Measurements from ENCODE around the gene IER3.

IER3 gene, protein sequence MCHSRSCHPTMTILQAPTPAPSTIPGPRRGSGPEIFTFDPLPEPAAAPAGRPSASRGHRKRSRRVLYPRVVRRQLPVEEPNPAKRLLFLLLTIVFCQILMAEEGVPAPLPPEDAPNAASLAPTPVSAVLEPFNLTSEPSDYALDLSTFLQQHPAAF

DNA sequence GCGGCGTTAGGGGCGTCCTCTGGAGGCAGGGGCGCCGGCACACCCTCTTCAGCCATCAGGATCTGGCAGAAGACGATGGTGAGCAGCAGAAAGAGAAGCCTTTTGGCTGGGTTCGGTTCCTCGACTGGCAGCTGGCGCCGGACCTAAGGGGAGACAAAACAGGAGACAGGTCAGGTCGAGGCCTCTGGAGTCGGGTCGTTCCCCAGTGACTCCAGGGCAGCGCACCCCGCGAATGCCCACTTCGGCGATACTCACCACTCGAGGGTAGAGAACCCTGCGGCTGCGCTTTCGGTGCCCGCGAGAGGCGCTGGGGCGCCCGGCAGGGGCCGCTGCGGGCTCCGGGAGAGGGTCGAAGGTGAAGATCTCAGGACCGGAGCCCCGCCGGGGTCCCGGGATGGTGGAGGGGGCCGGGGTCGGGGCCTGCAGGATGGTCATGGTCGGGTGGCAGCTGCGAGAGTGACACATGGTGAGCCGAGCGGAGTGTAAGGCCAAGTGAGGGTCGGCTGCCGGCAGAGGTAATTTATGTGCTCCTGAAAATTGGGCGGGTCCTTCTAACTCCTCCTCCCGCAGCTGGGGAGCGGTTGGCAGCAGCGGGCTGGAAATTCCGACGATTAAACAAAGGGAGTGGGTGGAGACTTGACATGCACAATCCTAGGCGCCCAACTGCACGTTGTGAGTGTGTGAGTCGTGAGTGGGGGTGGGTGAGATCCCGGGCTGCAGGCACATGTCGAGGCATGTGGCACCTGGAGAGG is at the start of gene IER3:
IER3 (minus strand) TSS at position 494 of the 752 bp plus-strand sequence; CDS start at position 465, 29 bp downstream.
- FAIRE-seq (peak; percentile 9), DNase-seq (ENCODE audit: insufficient read length, low spot score) (peak; percentile 85)

DNA sequence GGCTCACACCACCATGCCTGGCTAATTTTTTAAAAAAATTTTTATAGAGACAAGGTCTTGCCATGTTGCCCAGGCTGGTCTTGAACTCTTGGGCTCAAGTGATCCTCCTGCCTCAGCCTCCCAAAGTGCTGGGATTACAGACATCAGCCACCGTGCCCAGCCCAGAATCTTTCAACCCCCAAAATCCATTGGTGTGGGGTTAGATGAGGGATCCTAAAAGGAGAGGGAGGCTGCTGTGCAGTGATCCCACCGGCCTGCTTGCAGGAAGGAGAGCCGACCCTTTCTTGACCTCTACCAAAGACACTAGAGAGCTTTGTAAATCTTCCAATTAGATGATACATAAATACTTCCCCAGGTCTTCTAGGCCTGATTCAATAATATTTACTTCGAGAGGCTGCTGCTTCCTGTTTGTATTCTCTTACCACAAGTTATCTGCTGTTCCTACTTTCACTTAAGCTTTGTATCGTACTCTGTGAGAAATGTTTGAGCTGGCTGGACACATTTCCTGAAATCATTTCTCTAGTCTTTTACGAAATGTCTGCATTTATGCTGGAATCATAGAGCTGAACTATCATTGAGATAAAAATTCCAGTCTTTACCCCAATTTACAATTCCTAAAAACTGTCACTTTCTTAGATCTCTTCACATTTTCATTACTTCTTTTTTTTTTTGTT is 49.3 kb upstream of the IER3 start:
- DNase-seq (ENCODE audit: insufficient read length, low spot score) = no peak
- no peak for FAIRE-seq

DNA sequence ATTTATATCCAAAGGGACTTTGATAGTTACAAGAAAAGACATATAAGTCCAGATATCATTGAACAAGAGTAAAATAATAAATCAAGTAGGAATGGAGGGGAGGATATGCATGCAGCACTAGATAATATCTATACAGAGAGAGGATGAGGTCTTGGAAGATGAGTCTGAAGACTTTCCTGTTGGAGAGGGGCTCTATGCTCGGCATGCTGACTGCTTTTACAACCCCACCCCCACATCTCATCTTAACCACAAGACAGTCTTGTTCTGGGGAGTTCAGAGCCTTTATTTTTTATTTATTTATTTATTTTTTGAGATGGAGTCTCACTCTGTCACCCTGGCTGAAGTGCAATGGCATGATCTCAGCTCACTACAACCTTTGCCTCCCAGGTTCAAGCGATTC is 48.4 kb upstream of the IER3 start:
- no peak for FAIRE-seq
- DNase-seq (ENCODE audit: insufficient read length, low spot score) = no peak

DNA sequence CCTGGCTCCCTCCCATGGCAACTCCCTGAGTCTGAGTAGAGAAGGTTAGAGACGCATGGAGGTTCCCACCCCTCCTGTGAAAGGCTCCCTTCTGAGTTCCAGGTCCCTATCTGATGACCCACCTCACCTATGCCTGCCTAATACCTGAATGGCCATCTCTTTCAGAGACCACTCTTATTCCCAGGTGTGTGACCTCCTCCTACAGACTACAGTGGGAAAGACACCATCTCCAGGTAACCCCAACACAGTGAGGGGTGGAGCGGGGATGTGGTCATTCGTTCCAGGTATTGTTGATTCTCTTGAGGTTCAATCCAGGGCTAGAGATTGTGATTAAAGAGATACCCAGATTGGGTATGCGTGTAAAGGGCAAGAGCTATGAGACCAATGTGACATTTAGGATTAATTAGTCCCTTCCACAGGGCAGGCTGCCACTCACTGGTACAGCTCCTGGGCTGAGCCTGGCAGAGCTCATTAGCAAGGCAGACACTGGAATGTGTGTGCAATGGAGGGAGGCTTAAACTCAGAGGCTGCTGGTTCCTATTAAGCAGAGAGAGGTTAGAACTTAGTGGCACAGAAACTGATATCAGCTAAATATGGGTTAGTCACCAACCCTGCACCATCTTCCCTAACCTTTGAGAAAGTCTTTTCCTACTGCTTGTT is 46.5 kb upstream of the IER3 start:
- DNase-seq (ENCODE audit: insufficient read length, low spot score) (no peak), FAIRE-seq (no peak)

DNA sequence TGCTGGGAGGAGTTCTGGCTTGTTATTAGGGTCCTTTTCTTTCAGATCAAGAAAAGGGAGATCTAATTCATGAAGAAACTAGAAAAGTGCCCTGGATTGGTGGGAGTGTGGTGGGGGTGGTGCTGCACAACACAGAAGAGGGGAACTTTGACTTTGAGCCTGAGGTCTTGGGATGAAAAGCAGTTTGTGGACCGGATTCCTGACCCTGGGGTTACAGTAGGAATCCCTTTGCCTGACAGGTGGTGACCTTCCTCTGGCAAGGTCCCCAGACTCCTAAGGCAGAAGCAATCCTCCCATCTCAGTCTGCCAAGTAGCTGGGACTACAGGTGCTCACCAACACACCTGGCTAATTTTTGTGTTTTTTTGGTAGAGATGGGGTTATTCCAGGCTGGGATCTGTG is 45.3 kb upstream of the IER3 start:
- no peak for DNase-seq (ENCODE audit: insufficient read length, low spot score)
- no peak for FAIRE-seq

DNA sequence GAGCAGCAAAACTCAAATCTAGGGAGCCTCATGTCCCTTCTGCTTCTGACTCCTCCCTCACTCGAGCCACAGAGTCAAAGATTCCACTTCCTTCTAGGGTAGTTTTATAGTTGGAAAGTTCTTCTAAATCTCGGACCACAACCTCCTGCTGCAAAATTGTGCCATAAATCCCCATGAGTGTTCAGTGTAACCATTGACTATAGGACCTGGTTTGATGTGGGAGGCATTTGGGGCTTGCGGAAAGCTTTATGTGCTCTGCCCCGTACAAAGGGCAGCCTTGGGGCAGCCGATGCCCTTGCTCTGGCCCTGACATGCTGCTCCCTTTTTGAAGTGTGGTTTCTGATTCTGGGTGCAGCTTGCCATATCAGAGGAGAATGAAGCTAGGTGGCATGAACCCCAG is 43.6 kb upstream of the IER3 start:
- no peak for FAIRE-seq
- no peak for DNase-seq (ENCODE audit: insufficient read length, low spot score)

DNA sequence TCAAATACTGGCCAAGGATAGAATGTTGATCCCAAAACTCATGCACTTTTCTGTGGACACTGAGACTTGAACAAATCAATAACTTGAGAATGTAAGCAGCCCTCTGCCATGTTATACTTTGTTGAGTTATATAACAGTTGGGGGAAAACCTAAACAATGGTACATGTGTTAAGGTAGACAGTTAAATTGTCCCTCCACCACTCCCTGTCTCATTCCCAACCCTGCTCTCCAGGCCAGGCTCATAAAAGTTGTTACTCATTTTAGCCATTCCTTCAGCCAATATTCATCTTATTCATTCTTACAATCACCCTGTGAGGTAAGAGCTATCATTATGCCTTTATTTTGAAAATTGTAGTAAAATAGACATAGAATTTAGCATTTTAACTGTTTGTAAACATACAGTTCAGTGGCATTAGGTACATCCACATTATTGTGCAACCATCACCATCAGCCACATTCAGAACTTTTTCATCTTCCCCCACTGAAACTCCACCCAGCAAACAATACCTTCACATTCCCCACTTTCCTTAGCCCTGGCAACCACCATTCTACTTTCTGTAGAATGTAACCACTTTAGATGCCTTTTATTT is 38.2 kb upstream of the IER3 start:
- FAIRE-seq = no peak
- DNase-seq (ENCODE audit: insufficient read length, low spot score) = no peak

DNA sequence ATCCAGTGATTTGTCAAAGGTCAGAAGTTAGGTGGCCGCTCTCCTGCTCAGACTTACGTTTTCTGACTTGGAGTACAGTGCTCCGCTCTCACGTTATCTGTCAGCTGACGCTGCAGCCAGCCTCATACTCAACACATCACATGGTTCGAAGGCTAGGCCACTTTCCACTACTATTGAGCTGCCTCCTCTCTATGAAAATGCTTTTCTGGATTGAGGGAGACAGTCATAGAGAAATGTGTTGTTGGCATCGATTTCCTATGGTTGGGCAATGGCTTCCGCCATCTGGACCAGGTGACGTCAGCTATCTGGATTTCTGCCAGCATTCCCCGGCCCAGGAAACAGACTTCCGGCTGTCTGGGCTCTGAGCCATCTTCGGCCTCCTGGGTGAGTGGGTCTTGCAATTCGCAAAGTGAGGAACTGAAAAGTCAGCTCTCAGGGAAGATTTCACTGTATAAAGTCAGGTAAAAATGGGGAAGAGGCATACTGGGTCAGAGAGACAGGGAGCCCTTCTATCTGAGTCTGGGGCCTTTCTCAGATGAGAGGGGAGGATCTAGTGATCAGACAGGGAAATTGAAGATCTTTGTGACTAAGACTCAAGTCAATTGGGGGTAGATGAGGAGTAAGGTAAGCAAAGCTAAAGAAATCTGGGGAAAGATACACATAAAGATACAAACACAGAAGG is 37.5 kb upstream of the IER3 start:
- FAIRE-seq (peak; percentile 95), DNase-seq (ENCODE audit: insufficient read length, low spot score) (peak; percentile 85)

DNA sequence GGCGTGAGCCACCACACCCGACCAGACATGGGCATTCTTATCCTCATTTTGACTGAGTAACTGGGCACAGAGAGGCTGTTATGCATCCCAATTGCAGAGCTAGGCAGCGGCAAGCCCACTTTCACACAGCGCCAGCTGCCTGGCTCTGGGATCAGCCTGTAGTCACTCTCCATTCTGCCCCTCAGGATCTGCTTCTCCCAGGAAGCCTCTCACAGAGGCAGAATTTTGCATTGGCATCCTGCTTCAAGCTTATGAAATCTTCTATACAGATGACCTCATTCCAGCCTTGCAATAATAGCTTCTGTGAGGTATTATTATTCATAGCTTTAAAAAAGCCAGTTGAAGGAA is 37.0 kb upstream of the IER3 start:
- FAIRE-seq (no peak), DNase-seq (ENCODE audit: insufficient read length, low spot score) (no peak)

DNA sequence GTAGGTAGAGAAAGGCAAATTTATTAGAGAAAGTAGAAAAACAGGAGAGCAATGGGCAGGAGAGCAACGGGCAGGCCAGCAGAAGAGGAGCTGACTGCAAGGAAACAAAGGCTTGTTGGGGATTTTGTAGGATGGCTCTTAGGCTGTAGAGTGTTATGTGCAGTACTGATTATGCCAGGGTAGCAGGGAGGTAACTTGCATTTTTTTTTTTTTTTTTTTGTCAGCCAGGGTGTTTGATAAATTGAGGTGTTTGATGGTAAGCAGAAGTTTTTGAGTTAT is 36.2 kb upstream of the IER3 start:
- FAIRE-seq = no peak
- DNase-seq (ENCODE audit: insufficient read length, low spot score) = no peak

DNA sequence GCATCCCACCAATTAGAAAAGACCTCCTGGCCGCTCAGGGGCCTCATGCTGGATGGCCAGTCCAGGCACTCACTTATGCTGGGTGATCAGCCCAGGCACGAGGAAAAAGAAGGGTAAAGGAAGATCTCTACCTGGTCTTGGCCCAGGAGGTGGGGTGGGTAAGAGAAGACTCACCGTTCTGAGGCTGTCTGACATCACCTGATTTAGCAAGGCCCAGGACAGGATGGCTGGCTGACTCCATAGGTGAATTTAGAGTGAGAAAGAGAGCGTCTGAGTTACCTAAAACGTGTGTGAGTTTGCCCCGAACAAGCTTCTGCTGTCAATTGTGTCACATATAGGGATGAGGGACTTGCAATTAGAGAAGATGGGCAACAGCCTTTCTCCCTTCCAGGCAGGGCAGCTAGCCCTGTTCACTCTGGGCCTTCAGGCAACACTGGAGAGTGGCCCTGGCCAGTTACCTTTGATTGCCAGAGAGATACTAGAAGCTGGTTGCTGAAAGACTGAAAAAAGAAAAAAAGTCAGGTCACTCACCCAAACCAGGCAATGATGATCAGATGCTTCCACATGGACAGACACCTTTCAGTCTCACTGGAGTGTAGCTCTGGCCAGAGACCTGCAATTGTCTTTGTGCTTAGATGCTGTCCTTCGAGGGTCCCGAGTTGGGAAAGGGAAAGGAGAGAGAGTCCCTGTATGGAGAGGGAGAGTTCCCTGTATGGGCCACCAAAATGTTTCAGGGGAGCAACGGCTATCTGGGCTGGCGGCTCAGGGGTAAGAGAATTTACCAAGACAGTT is 35.7 kb upstream of the IER3 start:
- FAIRE-seq (no peak), DNase-seq (ENCODE audit: insufficient read length, low spot score) (no peak)

DNA sequence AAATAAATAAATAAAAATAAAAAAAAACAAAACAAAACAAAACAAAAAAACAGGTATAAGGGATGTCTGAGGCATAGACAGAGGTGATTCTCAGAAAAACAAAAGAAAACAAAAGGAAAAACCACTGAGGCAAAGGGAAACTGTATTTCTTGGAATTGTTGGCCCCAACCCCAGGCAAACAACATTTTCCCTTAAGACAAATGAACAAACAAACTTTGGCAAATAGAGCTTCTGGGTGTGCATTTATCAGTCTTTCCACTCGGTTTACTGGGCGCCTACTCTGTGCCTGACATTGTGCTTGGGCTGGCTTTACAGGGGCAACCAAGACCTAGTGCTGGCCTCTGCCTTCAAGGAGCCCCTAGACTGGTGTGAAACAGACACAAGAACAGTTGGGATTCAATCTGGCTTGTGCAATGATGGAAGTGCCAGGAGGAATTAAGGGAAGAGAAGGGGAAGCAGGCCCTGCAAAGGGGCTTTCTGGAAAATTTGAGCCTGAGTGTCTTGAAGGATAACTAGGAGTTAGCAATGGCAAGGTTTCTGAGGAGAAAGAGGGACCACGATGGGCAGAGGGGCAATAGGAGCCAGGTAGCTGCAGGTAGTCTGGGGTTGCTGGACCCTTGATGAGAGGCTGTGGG is 33.8 kb upstream of the IER3 start:
- DNase-seq (ENCODE audit: insufficient read length, low spot score) = no peak
- no peak for FAIRE-seq

DNA sequence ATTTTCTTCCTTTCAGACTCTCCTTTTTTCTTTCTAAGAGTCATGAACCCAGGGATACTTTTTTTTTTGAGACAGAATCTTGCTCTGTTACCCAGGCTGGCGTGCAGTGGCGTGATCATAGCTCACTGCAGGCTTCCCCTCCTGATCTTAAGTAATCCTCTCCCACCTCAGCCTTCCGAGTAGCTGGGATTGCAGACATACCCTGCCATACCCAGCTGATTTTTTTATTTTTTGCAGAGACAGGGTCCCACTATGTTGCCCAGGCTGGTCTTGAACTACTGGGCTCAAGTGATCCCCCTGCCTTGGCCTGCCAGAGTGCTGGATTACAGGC is 32.8 kb upstream of the IER3 start:
- FAIRE-seq = no peak
- no peak for DNase-seq (ENCODE audit: insufficient read length, low spot score)

DNA sequence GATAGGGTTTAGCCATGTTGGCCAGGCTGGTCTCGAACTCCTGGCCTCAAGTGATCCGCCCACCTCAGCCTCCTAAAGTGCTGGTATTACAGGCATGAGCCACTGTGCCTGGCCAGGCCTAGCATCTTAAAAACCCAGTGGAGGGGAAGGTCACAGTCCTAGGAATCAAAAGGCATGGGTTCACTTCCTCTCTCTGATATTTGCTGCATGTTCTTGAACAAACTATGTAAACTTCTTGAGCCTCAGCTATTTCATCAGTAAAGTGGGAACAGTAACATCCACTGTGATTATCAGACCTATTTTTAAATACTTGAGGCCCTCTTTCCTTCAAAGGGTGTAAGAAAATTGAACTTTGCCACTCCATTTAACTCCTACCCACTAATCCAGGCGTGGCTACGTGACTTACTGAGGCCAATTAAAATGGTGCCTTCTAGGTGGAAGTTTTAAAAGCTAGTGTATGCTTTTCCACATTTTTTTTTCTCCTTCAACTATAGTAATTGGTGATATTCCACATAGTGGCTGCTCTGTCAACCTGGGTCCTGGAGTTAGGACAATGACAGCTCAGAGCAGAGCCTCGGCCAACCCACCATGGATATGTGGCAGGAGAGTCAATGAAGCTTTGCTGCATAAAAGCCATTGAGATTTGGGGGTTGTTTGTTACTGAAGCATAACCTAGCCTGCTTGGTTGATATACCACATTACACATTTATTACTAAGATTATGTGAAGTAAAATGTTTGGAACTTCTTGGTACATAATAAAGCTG is 32.2 kb upstream of the IER3 start:
- no peak for DNase-seq (ENCODE audit: insufficient read length, low spot score)
- FAIRE-seq = no peak

DNA sequence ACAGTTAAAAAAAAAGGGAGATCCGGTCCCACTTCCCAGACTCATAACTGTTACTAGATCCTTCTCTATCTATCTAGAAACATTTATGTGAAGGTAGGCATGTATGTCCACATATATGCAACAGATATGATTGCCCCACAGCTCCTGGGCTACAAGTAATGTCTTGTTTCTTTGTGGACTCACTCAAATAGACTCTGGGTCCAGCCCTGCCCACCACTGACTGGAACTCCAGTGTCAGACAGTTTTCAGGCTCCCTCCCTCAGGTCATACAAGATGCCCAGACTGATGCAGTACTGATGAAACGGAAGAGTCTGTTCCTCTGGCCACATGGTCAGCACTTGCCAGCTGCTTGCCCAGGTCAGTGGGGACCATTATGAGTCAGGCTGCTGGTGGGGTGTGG is 30.8 kb upstream of the IER3 start:
- DNase-seq (ENCODE audit: insufficient read length, low spot score) = no peak
- FAIRE-seq = no peak

DNA sequence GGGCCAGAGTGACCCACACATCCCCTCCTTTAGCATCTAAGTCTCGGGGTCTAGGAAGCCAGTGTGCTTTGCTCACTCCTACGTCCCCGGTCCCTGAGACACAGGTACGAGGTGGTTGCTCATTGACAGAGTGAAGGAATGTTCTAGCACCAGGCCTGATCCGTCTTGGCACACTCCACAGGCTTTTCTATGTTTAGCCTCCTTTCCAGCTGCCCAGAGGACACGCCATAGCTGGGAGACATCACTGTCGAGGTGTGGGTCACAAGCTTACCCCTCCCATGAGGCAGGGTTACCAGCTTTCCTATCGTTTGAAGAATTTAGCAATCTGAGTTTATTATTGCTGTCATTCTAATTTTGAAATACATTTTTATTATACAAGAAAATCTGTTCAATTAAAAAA is 30.4 kb upstream of the IER3 start:
- no peak for FAIRE-seq
- no peak for DNase-seq (ENCODE audit: insufficient read length, low spot score)

DNA sequence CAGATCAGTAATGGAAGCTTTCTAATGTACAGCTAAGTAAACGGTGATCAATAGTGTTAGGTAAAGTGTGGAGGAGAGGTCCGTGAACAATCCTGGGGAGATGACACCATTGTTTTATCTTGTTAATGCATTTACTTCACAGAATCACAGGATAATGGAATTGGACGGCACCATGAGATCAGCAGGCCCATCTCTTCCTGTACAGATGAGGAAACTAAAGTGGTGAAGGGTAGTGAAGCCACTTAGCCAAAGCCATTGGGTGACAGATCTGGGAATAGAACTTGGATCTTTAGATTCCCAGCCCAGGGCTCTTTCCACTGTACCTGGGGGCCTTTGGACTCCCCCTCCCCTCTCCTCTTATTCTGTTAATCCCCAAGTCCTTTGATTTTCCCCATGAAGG is 26.2 kb upstream of the IER3 start:
- no peak for DNase-seq (ENCODE audit: insufficient read length, low spot score)
- FAIRE-seq = no peak

DNA sequence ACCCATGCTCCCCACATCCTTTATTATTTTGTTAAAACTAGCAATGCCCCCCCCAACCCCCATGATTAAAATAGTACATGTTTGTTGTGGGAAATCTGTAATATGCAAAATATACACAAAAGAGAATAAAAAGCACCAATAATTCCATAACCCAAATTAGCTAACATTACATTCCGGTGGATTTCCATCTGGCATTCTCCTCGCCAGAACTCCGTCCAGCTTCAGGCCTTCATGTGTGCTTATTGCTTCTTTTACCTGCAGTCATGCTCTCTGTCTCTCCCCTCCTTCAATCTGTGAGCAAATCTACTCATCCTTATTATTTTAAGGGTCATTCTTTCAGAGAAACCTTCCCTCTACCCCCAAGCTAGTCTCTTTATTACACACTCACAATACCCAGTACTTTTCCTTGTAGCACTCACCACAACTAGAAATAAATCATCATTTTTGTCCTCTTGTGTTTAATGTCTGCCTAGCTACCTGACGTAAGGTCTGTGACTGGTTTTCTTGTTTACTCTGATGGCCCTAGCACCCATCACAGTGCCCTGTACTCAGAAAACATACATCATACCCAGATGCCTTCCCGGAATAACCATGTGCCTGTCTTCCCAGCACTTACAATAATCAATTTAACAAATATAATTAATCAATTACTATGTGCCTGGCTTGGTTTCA is 25.6 kb upstream of the IER3 start:
- FAIRE-seq (no peak), DNase-seq (ENCODE audit: insufficient read length, low spot score) (no peak)
